ENCODE results near the gene FAM43B.

FAM43B gene

DNA sequence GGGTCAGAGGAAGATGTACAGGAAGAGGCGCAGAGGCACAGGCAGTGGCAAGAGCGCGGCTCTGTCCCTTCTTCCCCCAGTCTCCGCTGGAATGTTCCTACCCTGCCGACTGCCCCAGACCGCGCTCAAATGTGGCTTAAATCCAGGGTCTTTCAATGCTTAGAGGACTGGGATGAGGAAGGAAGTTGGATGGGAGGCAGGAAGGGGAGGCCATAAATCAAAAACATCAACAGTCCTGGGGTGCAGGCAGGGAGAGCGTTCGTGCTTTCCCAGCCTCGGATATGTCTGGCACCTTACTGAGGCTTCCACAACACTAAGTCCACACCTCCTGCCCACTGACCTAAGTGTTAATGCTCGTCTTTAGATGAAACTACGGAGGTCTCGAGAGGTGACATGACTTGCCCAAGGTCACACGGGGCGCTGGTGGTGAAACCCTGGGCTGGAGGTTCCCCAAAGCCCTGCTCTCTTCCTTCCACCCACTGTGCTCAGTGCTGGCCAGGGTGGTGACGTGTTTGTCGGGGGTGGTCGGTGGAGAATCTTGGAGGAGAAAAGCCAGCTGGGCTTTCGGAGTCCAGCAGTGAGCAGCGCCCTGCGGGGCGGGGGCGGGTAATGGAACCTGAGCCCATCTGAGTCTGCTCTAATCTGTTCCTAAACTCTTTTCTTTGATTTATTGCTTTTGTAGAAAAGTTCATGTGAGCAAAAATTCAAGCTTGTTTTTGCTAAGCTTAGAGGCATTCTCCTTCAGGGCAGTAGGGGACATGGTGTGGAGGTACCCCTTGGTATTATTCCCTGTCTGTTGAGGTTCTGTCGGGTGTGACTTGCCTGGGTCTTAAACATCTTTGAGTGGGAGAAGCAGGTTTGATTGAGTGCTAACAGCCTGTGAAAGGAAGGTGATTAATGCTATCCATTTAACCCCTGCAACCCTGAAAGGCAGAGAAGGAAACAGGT, 37.2 kb downstream of the FAM43B start:
- in situ Hi-C loops (cut with MboI; ENCODE audit: low sequenced_read_pairs), result no loop called here

DNA sequence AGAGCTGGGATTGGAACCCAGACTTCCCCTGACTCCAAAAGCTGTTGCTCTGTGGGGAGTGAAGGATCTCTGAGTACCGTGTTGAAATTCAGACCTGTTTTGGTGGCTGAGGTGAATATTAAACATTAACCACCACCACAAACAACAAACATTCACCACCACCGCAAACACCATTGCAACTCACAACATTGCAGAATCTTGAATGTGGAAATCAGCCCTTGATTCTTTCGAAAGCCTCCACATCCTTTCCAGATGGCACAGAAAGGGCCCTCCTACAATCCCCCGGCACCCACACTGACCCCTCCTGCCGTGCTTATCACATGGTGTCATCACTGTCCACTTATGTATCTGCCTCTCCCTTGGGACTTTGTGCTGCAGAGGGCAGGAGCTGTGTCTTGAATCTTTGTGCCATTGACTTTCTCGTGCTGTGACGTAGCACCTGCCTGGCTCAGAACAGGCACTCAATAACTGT, 38.0 kb downstream of the FAM43B start:
- in situ Hi-C loops (cut with MboI; ENCODE audit: low sequenced_read_pairs), result no loop called here

- in situ Hi-C loops (cut with MboI; ENCODE audit: low sequenced_read_pairs), result no loop called here
These were observed 41.4 kb downstream of the FAM43B start for GRCh38 chr1:20593756-20594155.

DNA sequence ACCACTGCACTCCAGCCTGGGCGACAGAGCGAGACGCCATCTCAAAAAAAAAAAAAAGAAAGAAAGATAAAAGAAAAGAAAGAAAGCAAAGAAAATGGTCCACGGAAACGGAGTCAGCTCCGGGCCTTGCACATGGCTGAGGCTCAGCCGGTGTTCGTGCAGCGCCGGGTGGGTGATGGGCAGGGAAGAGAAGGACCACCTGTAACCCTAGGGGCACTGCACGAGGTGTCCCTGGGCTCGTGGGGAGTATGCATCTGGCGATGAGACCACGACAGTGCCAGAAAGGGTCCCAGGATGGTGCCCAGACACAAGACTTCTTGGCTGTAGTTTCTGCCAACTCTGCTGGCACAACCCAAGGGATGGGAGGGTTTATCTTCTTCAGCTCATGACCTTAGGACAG, 42.4 kb downstream of the FAM43B start:
- in situ Hi-C loops (cut with MboI; ENCODE audit: low sequenced_read_pairs), result no loop called here

DNA sequence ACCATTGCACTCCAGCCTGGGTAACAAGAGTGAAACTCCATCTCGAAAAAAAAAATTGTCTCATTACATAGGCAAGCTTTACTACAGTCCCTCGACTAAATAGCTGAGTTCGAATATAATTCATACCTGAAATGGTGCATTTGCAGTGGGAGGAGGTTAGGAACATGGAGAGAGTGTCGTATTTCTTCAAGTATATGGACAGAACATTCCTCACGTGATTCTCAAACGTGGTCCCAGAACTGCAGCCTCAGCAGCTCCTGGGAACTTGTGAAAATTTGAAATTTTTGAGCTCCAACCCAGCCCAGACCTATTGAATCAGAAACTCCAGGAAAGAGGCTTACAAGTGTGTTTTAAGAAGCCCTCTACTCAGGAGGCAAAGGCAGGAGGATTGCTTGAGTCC, 43.7 kb downstream of the FAM43B start:
- in situ Hi-C loops (cut with MboI; ENCODE audit: low sequenced_read_pairs), result no loop called here

- in situ Hi-C loops (cut with MboI; ENCODE audit: low sequenced_read_pairs), result no loop called here
These were observed 45.3 kb downstream of the FAM43B start for GRCh38 chr1:20597650-20598049.

GRCh38 chr1:20600156-20600555, 47.8 kb downstream of the FAM43B start:
- in situ Hi-C loops (cut with MboI; ENCODE audit: low sequenced_read_pairs), result no loop called here

- in situ Hi-C loops (cut with MboI; ENCODE audit: low sequenced_read_pairs), result no loop called here
These were observed 48.9 kb downstream of the FAM43B start for GRCh38 chr1:20601129-20601825.

- in situ Hi-C loops (cut with MboI; ENCODE audit: low sequenced_read_pairs), result no loop called here
These were observed 50.6 kb downstream of the FAM43B start for GRCh38 chr1:20602851-20603450.

DNA sequence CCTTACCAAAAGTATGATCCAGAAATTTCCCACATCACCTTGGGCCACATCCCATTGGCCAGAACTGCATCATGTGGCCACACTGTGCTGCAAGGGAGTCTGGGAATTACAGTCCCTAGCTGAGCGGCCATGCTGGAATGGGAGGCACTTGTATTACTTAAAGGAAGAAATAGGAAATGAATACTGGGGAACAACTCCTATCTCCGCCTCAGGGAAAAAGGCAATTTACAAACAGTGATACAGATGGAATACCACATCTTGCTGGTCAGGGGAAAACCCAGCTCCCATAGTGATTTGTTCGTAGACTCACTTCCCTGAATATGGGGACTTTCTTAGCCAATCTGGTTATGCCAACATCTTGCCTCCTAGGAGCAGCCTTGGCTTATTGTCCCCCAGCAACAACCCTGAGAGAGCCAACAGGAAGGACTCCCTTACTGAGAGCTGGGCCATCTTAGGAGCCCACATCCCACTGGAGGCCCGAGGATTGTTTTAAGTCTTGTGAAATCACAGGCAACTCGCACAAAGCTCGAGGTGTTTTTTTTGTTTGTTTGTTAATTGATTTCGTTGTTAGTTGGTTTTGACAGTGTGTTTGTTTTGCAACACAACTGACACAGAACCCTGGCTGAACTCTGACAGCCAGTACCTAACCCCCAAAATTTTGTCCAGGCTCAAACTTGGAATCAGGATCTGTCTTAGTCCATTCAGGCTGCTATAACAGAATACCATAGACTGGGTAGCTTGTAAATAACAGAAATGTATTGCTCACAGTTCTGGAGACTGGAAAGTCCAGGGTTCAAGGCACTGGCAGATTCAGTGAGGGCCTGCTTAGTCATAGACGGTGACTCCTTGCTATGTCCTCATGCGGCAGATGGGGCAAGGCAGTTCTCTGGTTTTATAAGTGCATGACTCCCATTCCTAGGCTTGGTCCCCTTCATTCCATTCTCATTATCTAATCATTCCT, 51.4 kb downstream of the FAM43B start:
- in situ Hi-C loops (cut with MboI; ENCODE audit: low sequenced_read_pairs), result no loop called here
